ENCODE data around the gene FBH1. TPM values are rescaled to one million over a fixed set of nuclear protein-coding genes. Genes with fewer than 3 reads are reported as not detected.

FBH1 gene
- total and polyA plus RNA-seq, 10 of the 15 experiments (the other 5 are each of a cell fraction or from before 2014, with no cell fraction given), result 6.1 to 67.6 (median 47.2) TPM

DNA sequence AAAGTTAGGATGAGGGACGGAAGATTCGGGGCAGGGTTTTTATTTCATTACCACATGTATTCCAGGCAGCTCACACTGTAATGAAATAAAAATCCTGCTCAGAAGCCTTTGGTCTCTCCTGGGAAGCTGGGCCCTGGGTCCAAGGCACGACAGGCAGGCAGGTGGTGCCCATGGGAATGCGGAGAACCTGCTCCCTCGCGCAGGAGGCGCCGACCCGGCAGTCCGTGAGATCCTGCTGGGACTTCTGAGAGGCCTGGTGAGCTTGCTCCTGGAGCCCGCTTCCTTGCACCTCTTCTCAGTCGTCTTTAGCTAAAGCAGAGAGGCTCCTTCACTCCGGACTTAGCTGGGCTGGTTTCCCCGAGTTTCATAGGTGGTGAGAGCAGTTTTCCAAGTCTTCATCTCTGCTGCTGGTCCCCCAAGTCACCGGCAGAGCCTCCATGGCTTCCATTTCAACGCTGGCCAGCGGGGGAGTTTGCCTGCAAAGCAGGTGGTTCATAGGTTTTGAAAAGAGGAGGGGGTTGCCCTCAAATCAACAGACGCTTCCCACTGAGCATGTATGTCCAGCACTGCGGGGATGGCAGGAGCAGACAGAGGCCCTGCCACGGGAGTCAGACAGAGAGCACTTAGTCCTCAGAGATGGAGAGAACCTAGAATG lies 62.8 kb downstream of the FBH1 start:
- no peak overlapping the region for H3K9ac ChIP-seq (ENCODE audit: control insufficient read depth, insufficient read depth, low read length)
- FAIRE-seq (no peak), DNase-seq (ENCODE audit: low read depth, low spot score) (no peak), ATAC-seq (no peak)
- no peak overlapping the region for H3K4me2 ChIP-seq (ENCODE audit: control insufficient read depth, insufficient read depth)
- no TSS peak for BruUV-seq (replicated peaks)
- H3K27me3 ChIP-seq (replicated peaks in 1 of 2; ENCODE audit: control insufficient read depth in 2 of 2, insufficient read depth in 2 of 2, low read length in 1 of 2), result no peaks in the 10 kb centered on the region
- ChIA-PET POLR2A (no interaction called here), CTCF (no interaction called here), SMC1A (ENCODE audit: uncharacterized antibody, unreplicated experiment) (interaction anchor here (1.3 kb wide), 1 partner anchor 58 kb away, joined by 4 read pairs; no protein-coding TSS in a partner anchor), RAD21 (ENCODE audit: unreplicated experiment) (no interaction called here)
- H3K79me2 ChIP-seq (ENCODE audit: control insufficient read depth, insufficient read depth, low read length), result no peaks in the 10 kb centered on the region
- H3K27ac ChIP-seq (ENCODE audit: control insufficient read depth, insufficient read depth), result no peak overlapping the region
- in situ Hi-C loops (cut with MboI), result no loop called here
- H3K4me3 ChIP-seq, result no peak overlapping the region
- intact Hi-C loops (cut with micrococcal nuclease; ENCODE audit: unreplicated experiment), result no loop called here
- 99% methylated on average over 20 of the region's 20 CpGs for WGBS (ENCODE audit: insufficient coverage, insufficient replicate concordance, low lambda C conversion rate, missing lambda C conversion rate)
- TF ChIP-seq ZNF207 (IDR thresholded peaks at IDR 0.05; ENCODE audit: borderline replicate concordance) (no peak), KAT2A (conservative IDR thresholded peaks at IDR 0.05; ENCODE audit: control insufficient read depth, low read depth, low read length) (no peak), IRF4 (IDR thresholded peaks at IDR 0.05; ENCODE audit: low read depth, low read length) (no peak), SPI1 (IDR thresholded peaks at IDR 0.05; ENCODE audit: borderline replicate concordance, insufficient read depth, low read depth, low read length) (no peak), SUPT20H (IDR thresholded peaks at IDR 0.05; ENCODE audit: borderline replicate concordance, control insufficient read depth, low read depth, low read length) (no peak), PAX5 (IDR thresholded peaks at IDR 0.05; ENCODE audit: borderline replicate concordance, low read depth, low read length) (no peak), ZNF217 (IDR thresholded peaks at IDR 0.05) (no peak), IRF3 (IDR thresholded peaks at IDR 0.05) (no peak), SP1 (IDR thresholded peaks at IDR 0.05; ENCODE audit: low read depth, low read length) (no peak), EED (IDR thresholded peaks at IDR 0.05; ENCODE audit: low read depth) (no peak), ZSCAN29 (IDR thresholded peaks at IDR 0.05) (no peak), RAD51 (IDR thresholded peaks at IDR 0.05) (no peak)
- TF ChIP-seq, protein P1, sequence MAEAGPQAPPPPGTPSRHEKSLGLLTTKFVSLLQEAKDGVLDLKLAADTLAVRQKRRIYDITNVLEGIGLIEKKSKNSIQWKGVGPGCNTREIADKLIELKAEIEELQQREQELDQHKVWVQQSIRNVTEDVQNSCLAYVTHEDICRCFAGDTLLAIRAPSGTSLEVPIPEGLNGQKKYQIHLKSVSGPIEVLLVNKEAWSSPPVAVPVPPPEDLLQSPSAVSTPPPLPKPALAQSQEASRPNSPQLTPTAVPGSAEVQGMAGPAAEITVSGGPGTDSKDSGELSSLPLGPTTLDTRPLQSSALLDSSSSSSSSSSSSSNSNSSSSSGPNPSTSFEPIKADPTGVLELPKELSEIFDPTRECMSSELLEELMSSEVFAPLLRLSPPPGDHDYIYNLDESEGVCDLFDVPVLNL (IDR thresholded peaks at IDR 0.05; ENCODE audit: low read depth, low read length), result no peak
- no peaks in the 10 kb centered on the region for H4K20me1 ChIP-seq (ENCODE audit: control insufficient read depth, insufficient read depth)
- peaks cover 0 to 4% of the 10 kb centered on the region in 2 experiments; a peak in 1 of 4 replicates for H3K36me3 ChIP-seq (ENCODE audit: control insufficient read depth in 2 of 2, insufficient read depth in 2 of 2, low read length in 1 of 2)
- H2AFZ ChIP-seq (ENCODE audit: control insufficient read depth, low read depth, low read length), result no peak overlapping the region
- H3K9me3 ChIP-seq (replicated peaks; ENCODE audit: control insufficient read depth, insufficient read depth, low read length), result no peaks in the 10 kb centered on the region
- no peaks in the 10 kb centered on the region for H3K4me1 ChIP-seq (ENCODE audit: control insufficient read depth, insufficient read depth, low read length)

Measured in GM12878 (cell line).